ENCODE results near the gene ENTPD5.
A peak's percentile ranks its signal among the peaks of the same experiment; 100 is the strongest.

Gene ENTPD5

GRCh38 chr14:73968885-73969284 lies 50.2 kb downstream of the ENTPD5 start:
- DNase-seq (ENCODE audit: low read depth, low spot score): no peak
- no peak overlapping the region for H3K9ac ChIP-seq (ENCODE audit: insufficient read length)
- H3K36me3 ChIP-seq (ENCODE audit: insufficient read depth, low read length): peaks cover 9% of the 10 kb centered on the region; the same call in 1 of the 2 replicates
- no peaks in the 10 kb centered on the region for H3K9me3 ChIP-seq (ENCODE audit: low read depth, low read length)
- TF ChIP-seq EZH2 (IDR thresholded peaks at IDR 0.05) (no peak), FOXP2 (optimal IDR thresholded peaks at IDR 0.05; ENCODE audit: control extremely low read depth, extremely low read length, insufficient read depth) (no peak), POLR2AphosphoS5 (IDR thresholded peaks at IDR 0.05; ENCODE audit: borderline replicate concordance, low read depth, low read length) (no peak)
- no peak overlapping the region for H3K27ac ChIP-seq
- no peak overlapping the region for H3K4me3 ChIP-seq

DNA sequence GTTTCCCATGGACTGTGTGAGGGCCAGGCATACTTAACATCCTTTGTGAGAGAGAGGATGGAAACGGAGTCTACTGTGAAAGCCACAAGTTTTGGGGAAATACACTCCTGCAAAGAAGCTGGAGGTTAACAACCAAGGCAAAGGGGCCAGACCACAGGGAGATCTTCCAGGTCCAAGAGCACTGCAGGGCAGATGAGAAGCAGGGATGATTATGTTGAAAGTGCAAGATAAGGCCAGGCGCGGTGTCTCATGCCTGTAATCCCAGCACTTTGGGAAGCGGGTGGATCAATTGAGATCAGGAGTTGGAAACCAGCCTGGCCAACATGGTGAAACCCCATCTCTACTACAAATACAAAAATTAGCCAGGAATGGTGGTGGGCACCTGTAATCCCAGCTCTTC lies 53.9 kb downstream of the ENTPD5 start:
- no peak for TF ChIP-seq FOXP2 (optimal IDR thresholded peaks at IDR 0.05; ENCODE audit: control extremely low read depth, extremely low read length, insufficient read depth)
- no peak for TF ChIP-seq POLR2AphosphoS5 (IDR thresholded peaks at IDR 0.05; ENCODE audit: borderline replicate concordance, low read depth, low read length)
- no peak for TF ChIP-seq EZH2 (IDR thresholded peaks at IDR 0.05)
- Histone ChIP-seq H3K27ac (no peak overlapping the region), H3K4me3 (no peak overlapping the region), H3K9me3 (ENCODE audit: low read depth, low read length) (no peaks in the 10 kb centered on the region), H3K36me3 (ENCODE audit: insufficient read depth, low read length) (peaks cover 32% of the 10 kb centered on the region; the same call in 1 of the 2 replicates), H3K9ac (ENCODE audit: insufficient read length) (no peak overlapping the region)
- no peak for DNase-seq (ENCODE audit: low read depth, low spot score)

GRCh38 chr14:73961192-73961591 lies 57.9 kb downstream of the ENTPD5 start:
- Histone ChIP-seq H3K27ac (no peak overlapping the region), H3K9me3 (ENCODE audit: low read depth, low read length) (no peaks in the 10 kb centered on the region), H3K9ac (ENCODE audit: insufficient read length) (no peak overlapping the region), H3K36me3 (ENCODE audit: insufficient read depth, low read length) (peaks cover 43% of the 10 kb centered on the region), H3K4me3 (no peak overlapping the region)
- no peak for TF ChIP-seq POLR2AphosphoS5 (IDR thresholded peaks at IDR 0.05; ENCODE audit: borderline replicate concordance, low read depth, low read length)
- no peak for TF ChIP-seq EZH2 (IDR thresholded peaks at IDR 0.05)
- TF ChIP-seq FOXP2 (optimal IDR thresholded peaks at IDR 0.05; ENCODE audit: control extremely low read depth, extremely low read length, insufficient read depth): no peak
- no peak for DNase-seq (ENCODE audit: low read depth, low spot score)

- no peak overlapping the region for H3K4me3 ChIP-seq
- H3K36me3 ChIP-seq (ENCODE audit: insufficient read depth, low read length): peaks cover 51% of the 10 kb centered on the region
- no peak for DNase-seq (ENCODE audit: low read depth, low spot score)
- no peaks in the 10 kb centered on the region for H3K9me3 ChIP-seq (ENCODE audit: low read depth, low read length)
- TF ChIP-seq EZH2 (IDR thresholded peaks at IDR 0.05): no peak
- TF ChIP-seq FOXP2 (optimal IDR thresholded peaks at IDR 0.05; ENCODE audit: control extremely low read depth, extremely low read length, insufficient read depth): no peak
- no peak for TF ChIP-seq POLR2AphosphoS5 (IDR thresholded peaks at IDR 0.05; ENCODE audit: borderline replicate concordance, low read depth, low read length)
- no peak overlapping the region for H3K27ac ChIP-seq
- H3K9ac ChIP-seq (ENCODE audit: insufficient read length): no peak overlapping the region
These were observed 60.5 kb downstream of the ENTPD5 start for GRCh38 chr14:73958591-73958990.

GRCh38 chr14:73955674-73956073 lies 63.4 kb downstream of the ENTPD5 start:
- DNase-seq (ENCODE audit: low read depth, low spot score): no peak
- H3K9me3 ChIP-seq (ENCODE audit: low read depth, low read length): no peaks in the 10 kb centered on the region
- no peak overlapping the region for H3K27ac ChIP-seq
- peaks cover 37% of the 10 kb centered on the region for H3K36me3 ChIP-seq (ENCODE audit: insufficient read depth, low read length)
- H3K4me3 ChIP-seq: no peak overlapping the region
- H3K9ac ChIP-seq (ENCODE audit: insufficient read length): no peak overlapping the region
- TF ChIP-seq EZH2 (IDR thresholded peaks at IDR 0.05) (no peak), POLR2AphosphoS5 (IDR thresholded peaks at IDR 0.05; ENCODE audit: borderline replicate concordance, low read depth, low read length) (no peak), FOXP2 (optimal IDR thresholded peaks at IDR 0.05; ENCODE audit: control extremely low read depth, extremely low read length, insufficient read depth) (no peak)

GRCh38 chr14:73953731-73954130 lies 65.4 kb downstream of the ENTPD5 start:
- Histone ChIP-seq H3K27ac (no peak overlapping the region), H3K9ac (ENCODE audit: insufficient read length) (no peak overlapping the region), H3K36me3 (ENCODE audit: insufficient read depth, low read length) (peaks cover 24% of the 10 kb centered on the region), H3K4me3 (no peak overlapping the region), H3K9me3 (ENCODE audit: low read depth, low read length) (no peaks in the 10 kb centered on the region)
- no peak for TF ChIP-seq FOXP2 (optimal IDR thresholded peaks at IDR 0.05; ENCODE audit: control extremely low read depth, extremely low read length, insufficient read depth)
- no peak for DNase-seq (ENCODE audit: low read depth, low spot score)

DNA sequence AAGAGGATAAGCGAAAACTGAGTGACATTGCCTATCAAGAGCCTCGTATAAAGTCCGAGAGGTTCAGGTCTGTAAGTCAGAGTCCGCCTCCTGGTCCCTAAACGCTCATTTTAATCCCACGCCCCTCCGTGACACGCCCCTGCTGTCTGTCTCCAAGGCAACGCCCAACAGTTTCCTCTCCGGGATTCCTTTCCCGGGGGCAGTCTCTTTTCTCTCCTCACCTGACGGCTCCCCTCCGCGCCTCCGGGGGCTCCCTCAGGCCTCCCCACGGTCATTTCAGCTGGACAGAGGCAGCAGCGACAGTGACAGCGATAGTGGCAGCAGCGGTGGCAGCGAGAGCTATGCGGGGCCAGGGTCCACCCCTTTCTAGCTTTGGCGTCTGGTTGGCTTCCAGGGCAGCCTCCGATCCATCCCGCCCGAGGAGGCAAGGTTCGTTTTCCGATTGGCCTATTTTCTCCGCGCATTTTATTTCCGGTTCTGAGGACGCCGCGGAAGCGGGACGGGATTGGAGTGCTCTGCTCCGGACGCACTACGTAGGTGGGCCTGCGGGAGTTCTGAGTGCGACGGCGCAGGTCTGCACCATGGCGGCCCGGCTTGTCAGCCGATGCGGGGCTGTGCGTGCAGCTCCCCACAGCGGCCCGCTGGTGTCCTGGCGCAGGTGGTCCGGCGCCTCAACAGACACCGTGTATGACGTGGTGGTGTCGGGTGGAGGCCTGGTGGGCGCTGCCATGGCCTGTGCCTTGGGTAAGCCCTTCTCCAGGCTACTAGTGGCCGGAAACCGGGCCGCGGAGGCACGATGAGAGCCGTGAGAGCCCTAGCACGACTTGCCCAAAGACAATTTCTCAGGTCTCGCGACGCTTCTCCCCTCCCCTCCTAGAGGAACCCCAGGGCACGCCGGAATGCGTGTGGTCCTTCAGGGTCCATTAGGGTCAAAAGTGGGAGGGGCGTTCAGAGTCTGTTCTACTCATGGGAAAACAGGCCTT lies 69.0 kb downstream of the ENTPD5 start, which contains the start of the genes COQ6 and FAM161B:
Gene COQ6 (plus strand): TSS at position 551 of the 983 bp plus-strand sequence. CDS start 31 bp downstream, at position 582.
Gene FAM161B (minus strand): TSS at position 343 of the 983 bp plus-strand sequence. CDS start 68 bp downstream, at position 275.
- Histone ChIP-seq H3K27ac (no peak within 1 kb of the TSS), H3K9me3 (ENCODE audit: low read depth, low read length) (no peaks in the 10 kb centered on the region), H3K4me3 (peak within 1 kb of the TSS; percentile 93), H3K36me3 (ENCODE audit: insufficient read depth, low read length) (peaks cover 10% of the 10 kb centered on the region; the same call in 1 of the 2 replicates), H3K9ac (ENCODE audit: insufficient read length) (peak within 1 kb of the TSS; percentile 70)
- DNase-seq (ENCODE audit: low read depth, low spot score): peak; percentile 78
- TF ChIP-seq POLR2AphosphoS5 (IDR thresholded peaks at IDR 0.05; ENCODE audit: borderline replicate concordance, low read depth, low read length) (peak; percentile 83; the same call in 1 of the 2 replicates), FOXP2 (optimal IDR thresholded peaks at IDR 0.05; ENCODE audit: control extremely low read depth, extremely low read length, insufficient read depth) (no peak)

GRCh38 chr14:73945159-73945670 lies 73.9 kb downstream of the ENTPD5 start:
- Histone ChIP-seq H3K4me3 (no peak overlapping the region), H3K27ac (no peak overlapping the region), H3K36me3 (ENCODE audit: insufficient read depth, low read length) (no peaks in the 10 kb centered on the region), H3K9ac (ENCODE audit: insufficient read length) (no peak overlapping the region), H3K9me3 (ENCODE audit: low read depth, low read length) (no peaks in the 10 kb centered on the region)
- DNase-seq (ENCODE audit: low read depth, low spot score): no peak
- no peak for TF ChIP-seq POLR2AphosphoS5 (IDR thresholded peaks at IDR 0.05; ENCODE audit: borderline replicate concordance, low read depth, low read length)
- TF ChIP-seq FOXP2 (optimal IDR thresholded peaks at IDR 0.05; ENCODE audit: control extremely low read depth, extremely low read length, insufficient read depth): no peak
- no peak for TF ChIP-seq EZH2 (IDR thresholded peaks at IDR 0.05)
